ENCODE measurements around the gene TMEM52.

TMEM52 gene

DNA sequence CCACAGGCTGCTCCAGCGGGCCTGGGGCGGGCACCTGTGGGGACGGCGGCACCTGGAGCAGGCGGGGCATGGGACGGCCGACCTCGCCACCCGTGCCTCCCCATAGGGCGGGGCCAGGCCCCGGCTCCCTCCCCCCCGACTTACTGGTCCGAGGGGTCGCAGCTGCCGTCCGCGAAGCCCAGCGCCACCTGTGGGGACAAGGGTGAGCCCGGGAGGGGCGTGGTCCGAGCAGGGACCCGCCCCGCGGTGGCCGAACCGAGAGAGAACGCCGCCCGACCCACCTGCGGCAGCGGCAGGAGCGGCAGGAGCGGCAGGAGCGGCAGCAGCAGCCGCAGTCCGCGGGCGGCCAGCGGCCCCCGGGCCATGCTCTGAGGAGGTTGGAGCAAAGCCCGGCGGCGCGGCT, at the start of gene TMEM52:
Gene TMEM52 (minus strand): TSS at position 379 of the 403 bp plus-strand sequence. CDS start 14 bp downstream, at position 365.
- no peak for DNase-seq

- no peak for DNase-seq
Measured at GRCh38 chr1:1967879-1968278, 48.8 kb upstream of the TMEM52 start.

DNA sequence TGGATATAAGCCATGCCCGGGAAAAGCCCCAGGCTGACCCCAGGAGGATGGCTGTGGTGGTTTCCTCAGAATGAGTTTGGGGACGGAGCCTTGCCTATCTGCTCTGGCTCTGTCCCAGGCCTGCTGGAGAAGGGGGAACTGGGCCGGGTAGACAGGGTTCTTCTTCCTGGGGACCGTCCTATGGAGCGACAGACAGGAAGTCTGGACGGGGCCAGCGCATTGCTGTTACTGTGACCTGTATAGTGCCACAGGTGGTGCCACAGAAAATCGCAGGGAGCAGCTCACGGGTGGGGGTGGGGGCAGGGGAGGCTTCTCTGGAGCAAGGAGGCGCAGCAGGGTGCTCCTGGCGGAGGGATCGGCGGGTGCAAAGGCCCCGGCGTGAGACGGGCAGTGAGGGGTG, 48.1 kb upstream of the TMEM52 start:
- DNase-seq = no peak

DNA sequence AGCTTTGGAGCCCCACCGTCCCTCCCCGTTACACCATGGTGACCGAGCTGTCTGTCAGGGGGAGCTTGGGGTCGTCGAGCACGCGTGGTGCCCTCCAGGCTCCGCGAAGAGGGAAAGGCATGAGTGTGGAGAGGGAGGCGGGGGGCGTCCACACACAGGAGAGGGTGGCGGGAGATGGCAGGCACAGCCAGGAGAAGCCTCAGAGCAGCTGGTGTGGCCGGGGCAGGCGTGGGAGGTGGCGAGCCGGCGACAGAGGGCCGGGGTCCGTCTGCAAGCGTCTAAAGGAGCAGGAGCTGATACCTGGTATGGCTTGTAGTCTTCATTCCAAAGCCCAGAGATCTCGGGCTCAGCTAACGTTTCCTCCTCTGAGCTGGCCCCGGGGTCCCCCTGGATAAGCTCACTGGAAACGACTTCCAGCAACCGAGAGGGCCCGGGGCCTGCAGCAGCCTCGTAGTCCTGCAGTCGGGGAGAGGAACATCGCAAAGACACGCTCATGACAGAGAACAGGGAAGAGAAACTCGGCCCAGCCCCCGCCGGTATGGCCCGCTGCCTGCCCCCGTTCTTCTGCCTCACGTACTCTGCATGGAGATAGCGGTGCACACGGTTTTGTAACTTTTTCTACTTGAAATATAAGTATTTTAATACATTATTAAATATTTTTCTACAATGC, 47.1 kb upstream of the TMEM52 start:
- no peak for DNase-seq

GRCh38 chr1:1965546-1965945, 46.5 kb upstream of the TMEM52 start:
- DNase-seq = no peak

DNA sequence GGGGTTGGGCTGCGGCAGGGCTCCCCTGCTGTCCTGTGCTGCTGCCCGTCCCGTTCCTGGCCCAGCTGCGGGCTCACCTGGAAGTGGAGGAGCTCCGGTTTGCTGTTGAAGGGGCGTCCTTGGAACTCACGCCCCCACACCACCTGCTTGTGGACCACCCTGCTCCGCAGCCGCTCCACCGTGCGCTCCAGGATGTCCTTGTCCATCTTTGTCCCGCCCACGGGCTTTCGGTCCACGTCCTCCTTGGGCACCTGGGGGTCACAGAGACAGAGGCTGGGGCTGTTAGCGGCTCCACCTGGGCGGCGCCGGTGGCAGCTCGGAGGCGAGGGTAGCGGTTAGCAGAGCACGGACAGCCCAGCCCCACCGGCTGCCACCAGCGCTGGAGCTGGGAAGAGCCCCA, 45.7 kb upstream of the TMEM52 start:
- DNase-seq = no peak

DNA sequence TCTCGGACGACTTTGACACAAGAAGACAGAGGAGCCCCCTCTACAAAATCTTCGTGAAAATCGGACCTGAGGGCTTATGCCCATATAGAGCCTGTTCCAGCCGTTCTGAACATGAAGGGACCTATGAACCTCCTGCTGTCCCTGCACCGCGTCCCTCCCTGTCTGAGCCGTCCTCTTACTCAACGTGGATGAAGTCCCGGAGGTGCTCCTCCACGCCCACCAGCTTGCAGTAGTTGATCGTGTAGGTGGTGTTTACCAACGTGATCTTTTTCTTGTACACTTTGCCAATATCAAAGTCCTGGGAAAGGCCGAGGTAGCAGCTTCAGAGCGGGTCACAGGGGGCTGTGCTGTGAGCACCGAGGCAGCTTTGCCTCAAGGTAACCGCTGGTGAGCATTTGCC, 44.5 kb upstream of the TMEM52 start:
- DNase-seq = no peak

DNA sequence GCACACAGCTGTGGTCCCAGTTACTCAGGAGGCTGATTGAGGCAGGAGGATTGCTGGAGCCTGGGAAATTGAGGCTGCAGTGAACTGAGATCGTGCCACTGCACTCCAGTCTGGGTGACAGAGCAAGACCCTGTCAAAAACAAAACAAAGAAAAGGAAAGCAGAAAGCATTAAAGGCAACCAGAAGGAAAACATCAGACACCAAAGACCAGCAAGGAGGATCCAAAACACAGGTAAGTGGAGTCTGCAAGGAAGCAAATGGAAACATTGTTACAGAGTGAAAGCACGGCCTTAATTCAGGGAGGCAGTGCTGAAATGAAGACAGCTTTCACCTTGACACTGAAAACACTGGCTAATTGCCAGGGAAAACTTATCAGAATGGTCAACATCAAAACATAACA, 43.7 kb upstream of the TMEM52 start:
- no peak for DNase-seq

DNA sequence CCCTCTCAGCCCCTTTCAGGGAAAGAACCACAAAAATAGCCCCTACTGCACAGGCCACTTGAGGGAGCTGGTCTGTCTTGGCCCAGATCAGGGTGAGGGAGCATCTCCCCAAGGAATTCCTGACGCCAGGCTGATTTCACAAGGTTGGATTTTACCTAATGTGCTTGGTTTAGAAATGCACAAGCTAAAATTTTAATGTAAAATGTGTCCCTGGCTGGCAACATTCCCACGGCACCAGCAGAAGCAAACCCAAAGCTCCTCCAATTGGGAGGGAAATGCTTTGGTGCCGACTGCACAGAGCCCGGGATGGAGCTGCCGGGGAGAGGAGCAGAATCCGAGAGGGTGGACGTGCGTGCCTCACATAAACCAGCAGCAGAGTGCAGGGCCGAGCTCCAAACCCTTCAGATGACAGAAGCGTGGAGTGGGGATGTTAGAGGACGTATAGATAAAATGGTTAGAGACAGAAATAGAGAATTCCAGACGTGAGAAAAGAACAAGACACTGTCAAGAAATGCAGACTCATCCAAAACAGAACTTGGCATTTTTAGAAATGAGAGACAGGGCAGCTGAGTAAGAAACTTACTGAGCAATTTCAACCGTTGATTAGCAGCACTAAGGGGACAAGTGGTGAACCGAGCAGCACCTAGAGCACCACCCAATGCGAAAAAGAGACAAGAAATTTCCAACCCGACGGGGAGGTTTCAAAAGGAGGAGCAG, 41.6 kb upstream of the TMEM52 start:
- no peak for DNase-seq

DNA sequence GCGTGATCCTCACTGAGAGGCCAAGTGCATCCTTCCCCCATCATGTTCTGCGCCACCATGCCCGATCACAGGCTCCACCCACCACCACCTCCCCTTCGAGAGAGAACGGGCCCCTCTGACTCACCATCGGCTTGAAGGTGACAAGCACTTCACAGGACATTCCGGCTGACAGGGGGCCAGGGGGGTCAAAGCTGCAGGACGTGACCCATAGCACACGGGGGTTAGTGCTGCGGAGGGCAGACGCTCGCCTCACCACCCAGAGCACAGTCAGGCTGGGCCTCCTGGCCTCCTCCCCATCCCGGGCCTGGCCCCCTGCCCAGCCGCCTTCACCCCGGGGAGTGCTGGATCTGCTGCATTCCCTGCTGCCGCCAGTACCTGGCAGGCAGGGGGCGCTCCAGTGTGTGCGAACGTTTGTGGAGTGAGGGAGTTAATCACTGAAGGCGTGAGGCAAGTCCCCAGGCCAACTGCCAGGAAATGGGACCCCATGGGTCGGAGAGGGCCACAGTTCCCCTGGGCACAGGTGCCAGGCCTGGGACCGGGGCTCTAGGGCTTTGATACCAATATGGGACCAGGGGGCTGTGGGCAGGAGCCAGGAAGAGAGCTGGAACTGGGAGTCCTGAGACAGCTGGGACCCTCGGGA, 40.9 kb upstream of the TMEM52 start:
- DNase-seq = no peak

GRCh38 chr1:1959459-1959839, 40.4 kb upstream of the TMEM52 start:
- no peak for DNase-seq

DNA sequence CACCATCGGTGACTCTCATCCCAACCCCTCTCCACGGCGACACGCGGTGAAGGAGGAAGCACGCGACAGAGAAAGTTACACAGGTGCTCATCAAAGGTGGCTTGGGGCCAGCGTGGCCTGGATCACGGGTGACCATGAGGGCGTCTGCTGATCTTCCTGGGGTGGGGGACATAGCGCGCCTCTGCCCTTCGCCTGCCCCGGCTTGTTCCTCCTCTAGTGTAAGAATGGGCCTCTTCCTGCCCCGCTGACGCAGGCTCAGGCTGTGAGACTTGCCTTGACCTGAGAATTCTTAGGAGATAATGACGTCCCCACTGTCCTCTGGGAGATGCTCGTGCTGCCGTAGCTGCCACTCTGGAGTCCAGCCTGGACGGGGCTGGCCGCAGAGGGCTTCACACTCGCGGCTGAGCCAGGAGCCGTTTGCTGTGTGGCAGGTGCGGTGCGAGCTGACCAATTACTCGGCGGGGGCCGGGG, 39.0 kb upstream of the TMEM52 start:
- DNase-seq = no peak

DNA sequence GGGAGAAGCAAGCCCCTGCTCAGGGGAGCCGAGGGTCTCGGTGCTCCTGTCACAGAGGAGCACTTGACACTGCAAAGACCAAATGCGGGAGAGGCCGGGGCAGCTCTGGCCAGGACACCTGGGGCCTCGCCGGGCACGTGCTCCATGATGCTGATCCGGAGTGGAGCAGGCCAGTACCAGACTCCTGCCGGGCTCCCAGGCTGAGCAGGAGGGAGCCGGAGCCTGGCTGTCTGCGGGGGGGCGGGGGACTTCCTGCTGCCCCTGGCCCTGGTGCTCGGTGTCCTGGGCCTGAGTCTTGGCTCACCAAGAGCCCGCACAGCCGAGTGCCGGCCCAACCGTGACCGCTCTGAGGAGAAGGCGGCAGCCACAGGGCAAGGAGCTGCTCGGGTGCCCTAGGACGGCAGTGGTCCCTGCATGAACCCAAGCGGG, 38.5 kb upstream of the TMEM52 start:
- DNase-seq = no peak

DNA sequence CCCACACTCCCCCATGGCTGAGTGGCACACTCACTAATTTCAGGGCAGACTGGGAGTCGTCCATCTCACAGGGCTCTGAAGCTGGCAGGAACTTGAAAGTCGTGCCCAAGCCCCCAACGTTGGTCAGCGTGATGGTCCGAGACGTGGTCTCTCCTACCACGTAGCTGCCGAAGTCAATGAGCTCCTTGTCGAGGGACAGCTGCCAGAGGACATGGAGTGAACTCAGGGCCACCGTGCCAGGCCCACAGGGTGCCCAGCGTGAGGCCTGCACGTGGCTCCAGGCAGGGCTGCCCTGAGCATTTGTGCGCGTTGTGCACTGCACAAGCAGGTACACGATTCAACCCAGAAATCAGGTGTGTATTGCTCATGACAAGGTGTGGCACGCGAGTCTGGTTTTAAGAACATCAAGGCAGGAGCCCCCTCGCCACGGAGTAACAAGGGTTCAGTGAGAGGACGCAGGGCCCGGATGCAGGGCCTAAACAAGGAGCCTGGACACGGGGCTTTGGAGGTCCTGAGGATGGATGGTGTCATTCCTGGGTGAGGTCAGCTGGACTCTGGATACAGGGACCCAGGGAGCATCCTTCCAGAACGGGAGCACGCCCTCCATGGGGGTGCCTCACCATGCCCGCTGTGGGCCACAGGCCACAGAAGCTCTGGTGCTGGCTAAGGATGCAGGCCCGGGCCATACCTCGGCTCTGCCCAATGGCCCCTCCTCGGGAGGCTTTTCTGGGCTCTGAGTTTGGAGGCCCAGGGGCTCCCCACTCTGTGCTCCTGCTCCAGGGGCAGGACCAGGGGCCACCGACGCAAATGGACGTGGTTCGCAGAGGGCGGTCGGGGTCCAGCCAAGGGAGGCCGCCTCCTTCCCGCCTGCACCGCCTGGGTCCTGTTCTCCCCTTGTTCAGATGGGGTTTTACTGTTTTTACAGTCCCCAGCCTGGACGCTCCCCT, 37.8 kb upstream of the TMEM52 start:
- DNase-seq = no peak

GRCh38 chr1:1956101-1956500, 37.0 kb upstream of the TMEM52 start:
- no peak for DNase-seq

DNA sequence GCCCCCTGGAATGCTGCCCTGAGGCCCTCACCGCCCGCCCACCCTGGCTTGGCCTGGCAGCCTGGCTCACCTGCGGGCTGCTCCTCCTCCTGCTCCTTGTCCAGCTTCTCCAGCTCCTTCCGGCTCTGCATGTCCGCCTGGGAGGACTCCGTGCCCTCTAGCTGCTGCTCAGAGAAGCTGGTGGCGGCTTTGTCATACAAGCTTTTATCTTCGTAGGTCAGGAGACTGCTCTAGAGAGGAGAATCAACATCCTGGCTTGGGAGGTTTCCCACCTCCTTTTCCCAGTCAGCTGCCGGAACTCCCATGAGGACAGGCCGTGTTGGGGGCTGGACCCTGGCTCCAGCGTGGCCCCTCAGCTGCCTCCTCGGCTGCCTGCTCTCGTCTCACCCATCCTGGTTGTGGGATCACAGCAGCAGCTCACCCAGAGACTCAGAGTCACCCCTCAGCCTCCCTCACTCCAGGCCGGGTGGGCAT, 36.6 kb upstream of the TMEM52 start:
- DNase-seq = no peak

GRCh38 chr1:1954831-1955441, 35.9 kb upstream of the TMEM52 start:
- DNase-seq = no peak

- no peak for DNase-seq
Measured at GRCh38 chr1:1954015-1954414, 34.9 kb upstream of the TMEM52 start.

DNA sequence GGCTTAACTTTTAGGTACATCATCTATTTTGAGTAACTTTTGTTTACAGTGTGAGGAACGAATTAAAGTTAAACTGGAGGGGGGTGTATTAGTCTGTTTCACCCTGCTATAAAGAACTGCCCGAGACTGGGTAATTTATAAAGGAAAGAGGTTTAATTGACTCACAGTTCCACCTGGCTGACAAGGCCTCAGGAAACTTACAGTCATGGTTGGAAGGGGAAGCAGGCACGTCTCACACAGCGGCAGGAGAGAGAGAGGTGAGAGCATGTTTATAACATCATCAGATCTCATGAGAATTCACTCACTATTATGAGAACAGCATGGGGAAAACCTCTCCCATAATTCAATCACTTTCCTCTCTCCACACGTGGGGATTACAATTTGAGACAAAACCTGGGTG, 31.9 kb upstream of the TMEM52 start:
- DNase-seq = no peak

- no peak for DNase-seq
Measured at GRCh38 chr1:1948783-1949182, 29.7 kb upstream of the TMEM52 start.

GRCh38 chr1:1947493-1947892, 28.4 kb upstream of the TMEM52 start:
- no peak for DNase-seq

- no peak for DNase-seq
Measured at GRCh38 chr1:1946540-1946939, 27.5 kb upstream of the TMEM52 start.

All from NCI-H187 treated with DMSO at 0.1 percent for 48 hours (cell line).